IPS-20b (cell line): ENCODE measurements around the gene ZNF423.

Experiments used
- H3K27ac ChIP-seq: one replicate; pipeline ENCODE4 v1.5.1; 2013; ENCODE audit warnings: low read length
- H3K27me3 ChIP-seq: 2 replicates; pipeline ENCODE4 v1.6.1; 2013; ENCODE audit warnings: mild to moderate bottlenecking, low read length, inconsistent platforms; ENCODE audit not compliant: insufficient read depth
- H3K36me3 ChIP-seq: 2 replicates; pipeline ENCODE4 v1.6.1; 2013; ENCODE audit warnings: low read depth, mild to moderate bottlenecking, inconsistent platforms, low read length, moderate library complexity; ENCODE audit not compliant: insufficient read depth
- H3K4me1 ChIP-seq: 2 replicates; pipeline ENCODE4 v1.6.1; 2013; ENCODE audit warnings: mild to moderate bottlenecking, control low read depth, inconsistent platforms, low read length, moderate library complexity; ENCODE audit not compliant: insufficient read depth
- H3K4me3 ChIP-seq: 2 replicates; pipeline ENCODE4 v1.5.1; 2013; ENCODE audit warnings: mild to moderate bottlenecking, low read length, inconsistent platforms
- H3K9ac ChIP-seq: 2 replicates; pipeline ENCODE4 v1.6.1; 2013; ENCODE audit warnings: low read depth, mild to moderate bottlenecking, inconsistent platforms, low read length, moderate library complexity
- H3K9me3 ChIP-seq: 2 replicates; pipeline ENCODE4 v1.6.1; 2013; ENCODE audit warnings: mild to moderate bottlenecking, low read depth, low read length, inconsistent platforms; ENCODE audit not compliant: insufficient read depth

The ZNF423 gene

DNA sequence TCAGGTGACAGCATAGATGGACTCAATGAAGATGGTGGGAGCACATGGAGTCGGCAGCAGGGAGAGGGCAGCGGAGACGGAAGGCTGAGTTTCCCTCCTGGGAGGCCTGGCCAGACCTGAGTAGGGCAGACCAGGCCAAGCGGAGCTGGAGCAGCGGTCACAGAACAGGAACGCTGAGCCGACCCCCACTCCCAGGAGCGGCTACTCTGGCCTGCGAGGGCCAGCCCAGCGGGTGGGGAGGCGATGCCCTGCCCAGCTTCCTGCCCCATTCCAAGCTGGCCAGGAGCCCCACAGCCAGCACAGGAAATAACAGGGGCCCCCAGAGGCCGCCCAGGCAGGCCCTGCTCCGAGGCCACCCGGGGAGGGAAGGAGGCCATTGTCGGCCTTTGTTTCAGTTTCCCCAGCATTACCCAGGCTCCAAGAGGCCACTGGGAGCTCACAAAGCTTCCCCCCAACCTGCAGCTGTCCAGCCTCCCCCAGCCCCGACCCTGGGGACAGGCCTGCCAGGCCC, 79.8 kb downstream of the ZNF423 start:
- Histone ChIP-seq H3K27ac (peak overlapping the region; percentile 80), H3K9ac (peak overlapping the region; percentile 64; the same call in 1 of the 2 replicates), H3K4me1 (peaks cover 20% of the 10 kb centered on the region), H3K4me3 (no peak overlapping the region), H3K27me3 (no peaks in the 10 kb centered on the region), H3K36me3 (0 out of 2 replicates have a peak, but pooled peaks cover 4% of the 10 kb centered on the region), H3K9me3 (no peaks in the 10 kb centered on the region)

DNA sequence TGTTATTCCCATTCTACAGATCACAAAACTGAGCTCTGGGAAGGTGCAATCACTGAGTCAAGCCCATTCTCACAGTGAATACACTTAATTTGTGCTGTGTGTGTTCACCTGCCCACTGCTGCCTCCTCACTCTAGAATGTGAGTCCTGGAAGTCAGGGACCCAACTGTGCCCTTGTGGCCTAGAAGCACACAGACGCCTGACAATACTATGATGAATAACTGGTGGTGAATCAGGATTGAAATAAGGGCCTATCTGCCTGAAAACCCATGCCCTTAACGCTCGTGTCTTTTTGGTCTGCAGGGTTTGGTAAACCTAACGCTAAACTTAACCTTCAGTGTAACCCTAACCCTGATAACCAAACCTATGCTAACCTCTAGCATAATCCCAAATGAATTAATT, 80.3 kb downstream of the ZNF423 start:
- Histone ChIP-seq H3K27ac (peak overlapping the region; percentile 80), H3K9me3 (no peaks in the 10 kb centered on the region), H3K4me3 (no peak overlapping the region), H3K27me3 (no peaks in the 10 kb centered on the region), H3K9ac (peak overlapping the region; percentile 62; the same call in 1 of the 2 replicates), H3K36me3 (0 out of 2 replicates have a peak, but pooled peaks cover 4% of the 10 kb centered on the region), H3K4me1 (peaks cover 20% of the 10 kb centered on the region)

DNA sequence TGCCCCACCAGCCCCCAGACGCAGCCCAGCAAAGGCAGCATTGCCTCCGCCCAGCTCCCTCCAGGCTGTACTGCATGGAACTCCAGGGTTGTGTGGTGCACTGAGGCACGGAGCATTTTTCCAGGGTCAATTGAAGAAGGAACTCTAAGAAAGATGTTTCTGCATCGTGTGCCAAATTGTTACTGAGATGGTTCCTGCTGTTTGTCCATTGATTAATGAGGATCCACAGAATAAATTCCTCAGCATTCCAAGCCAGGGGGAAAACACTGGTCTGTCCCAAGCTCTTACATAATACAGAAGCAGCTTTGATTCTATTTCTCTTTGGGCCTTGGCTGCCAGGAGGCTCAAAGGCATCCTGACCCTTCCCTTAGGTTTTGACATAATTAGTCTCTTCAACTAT, 80.9 kb downstream of the ZNF423 start:
- Histone ChIP-seq H3K4me1 (peaks cover 20% of the 10 kb centered on the region), H3K36me3 (0 out of 2 replicates have a peak, but pooled peaks cover 4% of the 10 kb centered on the region), H3K9ac (no peak overlapping the region; the same call in 1 of the 2 replicates), H3K4me3 (no peak overlapping the region), H3K27ac (peak overlapping the region; percentile 80), H3K27me3 (no peaks in the 10 kb centered on the region), H3K9me3 (no peaks in the 10 kb centered on the region)

DNA sequence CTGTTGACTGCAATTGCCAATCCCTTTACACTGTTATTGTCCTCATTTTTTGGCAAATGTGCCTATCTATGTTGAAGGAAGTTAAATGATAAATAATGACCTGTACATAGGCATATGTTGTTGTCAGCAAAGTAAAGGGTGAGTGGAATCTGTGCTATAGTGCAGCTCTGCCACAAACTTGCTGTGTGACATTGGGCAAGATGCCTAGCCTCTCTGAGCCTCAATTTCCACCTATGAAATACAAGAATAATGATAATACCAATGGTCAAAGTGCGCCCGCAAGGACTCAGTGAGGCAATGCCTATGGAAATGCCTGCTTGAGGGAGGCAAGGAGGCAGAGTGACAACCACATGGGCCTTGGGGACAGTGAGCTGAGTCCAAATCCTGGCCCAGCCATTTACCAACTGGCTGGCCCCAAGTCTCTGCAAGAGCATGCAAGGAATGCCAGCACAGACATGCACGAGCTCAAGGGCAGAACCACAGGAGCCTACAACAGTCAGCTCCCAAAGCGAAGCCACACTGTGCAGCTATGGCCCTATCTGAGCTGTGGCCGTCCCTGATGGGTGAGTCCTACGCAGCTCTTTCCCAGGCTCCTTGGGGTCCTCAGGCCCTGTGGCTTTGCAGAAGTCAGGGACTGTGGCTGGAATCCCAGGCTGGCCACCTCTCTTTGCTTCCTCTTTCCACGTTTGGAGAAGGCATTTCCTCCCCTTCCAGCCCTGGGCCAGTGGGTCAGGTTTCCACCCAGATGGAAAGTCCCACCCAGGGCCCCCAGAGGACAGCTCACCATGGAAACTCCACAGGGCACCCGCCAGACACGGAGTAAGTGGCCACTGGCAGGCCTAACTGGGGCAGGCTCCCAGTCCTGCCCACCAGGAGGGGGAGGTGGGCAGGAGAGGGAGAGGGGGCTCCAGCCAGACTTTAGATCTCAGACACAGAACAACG, 82.1 kb downstream of the ZNF423 start:
- Histone ChIP-seq H3K9ac (no peak overlapping the region), H3K27me3 (no peaks in the 10 kb centered on the region), H3K4me3 (no peak overlapping the region), H3K4me1 (peaks cover 20% of the 10 kb centered on the region), H3K9me3 (no peaks in the 10 kb centered on the region), H3K36me3 (0 out of 2 replicates have a peak, but pooled peaks cover 4% of the 10 kb centered on the region), H3K27ac (no peak overlapping the region)

DNA sequence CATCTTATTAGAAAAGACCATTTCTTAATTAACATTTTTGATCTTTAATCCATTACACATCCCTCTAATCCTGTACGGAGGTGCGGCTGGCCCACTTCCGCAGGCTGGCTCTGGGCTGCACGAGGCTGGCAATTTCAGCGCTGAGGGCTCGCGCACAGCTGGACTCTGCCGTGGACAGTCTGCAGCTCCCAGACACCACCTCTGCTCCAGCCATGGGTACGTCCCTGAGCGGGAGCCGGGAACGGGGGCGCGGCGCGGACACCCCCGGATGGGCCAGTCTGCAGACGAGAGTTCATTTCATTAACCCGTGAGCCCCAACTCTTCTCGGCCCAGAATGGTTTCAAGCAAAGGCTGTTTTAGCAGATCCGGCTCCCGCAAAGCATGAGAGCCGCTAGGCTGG, 87.9 kb downstream of the ZNF423 start:
- H3K9ac ChIP-seq: no peak overlapping the region
- no peaks in the 10 kb centered on the region for H3K27me3 ChIP-seq
- no peak overlapping the region for H3K27ac ChIP-seq
- H3K36me3 ChIP-seq: no peaks in the 10 kb centered on the region
- H3K9me3 ChIP-seq: no peaks in the 10 kb centered on the region
- no peak overlapping the region for H3K4me3 ChIP-seq
- H3K4me1 ChIP-seq: no peaks in the 10 kb centered on the region; the same call in 1 of the 2 replicates

DNA sequence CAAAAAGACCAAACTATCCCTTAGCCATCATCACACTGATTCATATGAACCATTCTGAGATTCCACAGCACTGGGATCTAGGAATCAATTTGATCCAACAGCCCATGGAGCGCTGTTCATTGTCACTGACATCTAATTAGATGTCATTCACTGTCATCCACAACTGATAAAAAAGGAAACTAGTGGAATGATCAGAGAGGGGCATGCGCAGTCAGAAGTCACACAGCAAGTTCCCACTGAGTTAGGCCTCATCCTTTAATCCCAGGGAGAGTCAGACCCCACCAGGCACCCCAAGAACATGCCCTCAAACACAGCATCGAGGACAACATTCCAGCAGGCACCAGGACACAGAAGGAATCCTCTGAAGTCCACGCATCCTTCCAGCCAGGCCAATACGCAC, 88.5 kb downstream of the ZNF423 start:
- H3K27me3 ChIP-seq: no peaks in the 10 kb centered on the region
- H3K36me3 ChIP-seq: no peaks in the 10 kb centered on the region
- H3K4me3 ChIP-seq: no peak overlapping the region
- H3K9ac ChIP-seq: no peak overlapping the region
- no peaks in the 10 kb centered on the region for H3K9me3 ChIP-seq
- H3K4me1 ChIP-seq: no peaks in the 10 kb centered on the region; the same call in 1 of the 2 replicates
- no peak overlapping the region for H3K27ac ChIP-seq

DNA sequence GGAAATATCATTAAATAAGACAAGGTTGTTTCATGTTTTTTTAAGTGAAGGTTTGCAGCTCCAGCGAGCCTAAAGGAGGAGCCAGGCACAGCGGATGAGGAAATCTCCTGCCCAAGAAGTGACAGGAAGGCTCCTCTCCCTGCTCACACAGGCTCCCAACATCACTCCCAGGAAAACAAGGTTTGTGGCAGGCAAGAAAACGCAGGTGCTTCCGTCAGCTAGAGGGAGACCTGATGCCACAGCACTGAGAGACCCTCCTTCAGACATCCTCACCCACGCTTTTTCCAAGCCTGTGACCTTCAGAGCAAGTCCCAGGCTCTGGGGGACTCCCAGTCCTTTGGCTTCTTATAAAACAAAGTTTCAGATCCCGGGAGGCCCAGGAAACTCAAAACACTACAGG, 89.7 kb downstream of the ZNF423 start:
- H3K9me3 ChIP-seq: no peaks in the 10 kb centered on the region
- H3K27ac ChIP-seq: no peak overlapping the region
- H3K36me3 ChIP-seq: no peaks in the 10 kb centered on the region
- no peak overlapping the region for H3K4me3 ChIP-seq
- H3K27me3 ChIP-seq: no peaks in the 10 kb centered on the region
- H3K9ac ChIP-seq: no peak overlapping the region
- no peaks in the 10 kb centered on the region; the same call in 1 of the 2 replicates for H3K4me1 ChIP-seq

DNA sequence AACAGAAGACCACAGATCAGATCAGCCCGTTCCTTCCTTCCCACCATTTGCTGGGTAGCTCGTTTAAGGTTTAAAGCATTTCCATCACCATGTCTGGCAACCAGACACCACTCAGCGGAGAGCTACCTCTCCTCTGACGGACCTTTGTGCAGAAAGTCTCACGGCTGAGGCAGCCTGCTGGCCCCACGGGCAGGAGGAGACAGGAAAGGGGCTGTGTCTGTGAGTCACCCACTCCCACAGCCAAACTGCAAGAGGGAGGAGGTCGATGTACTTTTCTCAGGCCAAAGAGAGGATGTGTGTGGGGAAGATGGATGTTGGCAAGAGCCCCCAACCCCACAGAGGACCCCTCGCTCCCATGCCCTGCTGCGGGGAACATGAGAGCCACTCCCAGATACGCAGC, 92.1 kb downstream of the ZNF423 start:
- H3K9me3 ChIP-seq: no peaks in the 10 kb centered on the region
- H3K4me3 ChIP-seq: no peak overlapping the region
- H3K4me1 ChIP-seq: no peaks in the 10 kb centered on the region; the same call in 1 of the 2 replicates
- no peak overlapping the region for H3K27ac ChIP-seq
- no peak overlapping the region for H3K9ac ChIP-seq
- H3K36me3 ChIP-seq: no peaks in the 10 kb centered on the region
- H3K27me3 ChIP-seq: no peaks in the 10 kb centered on the region

DNA sequence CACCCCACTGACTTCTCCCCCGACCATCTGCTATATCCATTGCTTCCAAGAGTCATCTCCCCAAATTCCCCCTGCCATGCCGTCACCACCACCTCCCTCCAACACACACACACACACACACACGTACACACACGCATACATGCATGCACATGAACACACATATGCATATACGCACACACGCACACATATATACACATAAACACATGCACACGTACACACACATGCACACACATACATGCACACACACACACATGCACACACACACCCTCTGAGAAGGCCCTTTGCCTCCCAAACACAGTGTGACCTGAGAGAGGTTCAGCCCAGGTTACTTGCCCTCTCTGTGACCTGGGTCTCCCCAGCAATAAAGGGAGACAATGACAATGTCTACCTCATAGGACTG, 95.1 kb downstream of the ZNF423 start:
- no peak overlapping the region for H3K9ac ChIP-seq
- no peaks in the 10 kb centered on the region for H3K36me3 ChIP-seq
- H3K9me3 ChIP-seq: no peaks in the 10 kb centered on the region
- no peaks in the 10 kb centered on the region for H3K27me3 ChIP-seq
- peaks cover 12% of the 10 kb centered on the region; the same call in 1 of the 2 replicates for H3K4me1 ChIP-seq
- no peak overlapping the region for H3K27ac ChIP-seq
- H3K4me3 ChIP-seq: no peak overlapping the region

DNA sequence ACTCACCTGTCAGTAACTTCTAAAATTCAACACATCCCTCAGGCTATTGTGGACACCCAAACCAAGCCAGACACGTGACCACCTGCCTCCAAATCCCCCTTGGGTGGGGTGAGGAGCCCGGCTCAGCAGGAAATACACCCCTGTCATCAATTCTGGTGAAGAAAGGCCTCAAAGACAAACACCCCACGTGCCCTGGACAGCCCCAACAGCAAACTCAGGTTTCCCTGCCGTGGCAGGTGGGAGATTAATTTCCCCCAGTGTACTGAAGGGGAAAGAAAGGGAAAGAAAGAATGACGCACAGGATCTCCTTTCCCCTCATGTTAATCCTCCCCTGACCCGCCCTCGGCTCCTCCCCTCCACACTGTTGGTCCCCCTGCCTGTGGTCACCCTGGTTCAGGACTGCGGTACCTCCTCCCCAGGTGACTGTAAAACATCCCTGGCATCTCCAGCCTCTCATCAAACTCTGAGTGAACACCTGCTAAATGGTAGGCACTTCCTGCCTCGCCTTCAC, 98.3 kb downstream of the ZNF423 start:
- Histone ChIP-seq H3K9me3 (no peaks in the 10 kb centered on the region), H3K4me1 (peaks cover 25% of the 10 kb centered on the region), H3K27ac (no peak overlapping the region), H3K4me3 (no peak overlapping the region), H3K27me3 (no peaks in the 10 kb centered on the region), H3K9ac (no peak overlapping the region), H3K36me3 (no peaks in the 10 kb centered on the region)

DNA sequence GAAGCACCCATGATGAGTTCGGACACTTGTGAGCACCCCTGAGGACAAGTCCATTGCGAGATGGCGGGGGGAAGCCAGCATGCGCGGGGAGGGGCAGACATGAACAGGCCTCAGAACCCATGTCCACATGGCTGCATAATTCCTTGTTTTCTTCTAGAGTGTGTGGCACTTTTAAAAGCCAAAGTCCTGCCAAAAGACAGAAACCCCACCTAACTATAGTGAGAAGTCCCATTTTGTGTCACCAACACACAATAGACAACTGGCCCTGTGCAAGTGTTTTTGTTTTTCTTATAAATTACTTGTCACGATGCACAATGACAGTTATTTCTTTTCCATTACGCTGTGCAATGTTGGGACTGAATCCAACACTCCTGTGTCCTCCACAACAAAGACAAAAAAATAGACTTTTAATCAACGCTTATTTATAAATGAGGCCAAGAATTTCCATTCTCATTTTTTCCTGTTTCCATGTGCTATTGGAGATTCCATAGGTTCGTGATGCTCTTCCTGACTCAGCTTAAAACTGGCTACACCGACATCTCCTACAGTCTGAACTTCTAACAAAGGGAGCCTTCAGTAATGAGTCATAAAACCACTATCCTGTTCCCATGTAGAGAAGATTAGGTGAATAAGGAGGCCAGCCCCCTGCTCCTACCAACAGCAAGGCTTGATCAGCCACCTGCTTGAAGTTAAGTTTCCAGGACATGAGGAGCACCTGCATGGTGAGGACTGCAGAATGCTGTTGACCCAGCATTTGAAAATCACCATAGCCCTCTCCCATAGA, 98.9 kb downstream of the ZNF423 start:
- Histone ChIP-seq H3K9me3 (no peaks in the 10 kb centered on the region), H3K9ac (no peak overlapping the region), H3K27me3 (no peaks in the 10 kb centered on the region), H3K4me3 (no peak overlapping the region), H3K36me3 (no peaks in the 10 kb centered on the region), H3K4me1 (peaks cover 25% of the 10 kb centered on the region), H3K27ac (no peak overlapping the region)
